DMS79 (cell line): Measurements from ENCODE around the gene ERCC4.
A peak's percentile ranks its signal among the peaks of the same experiment; 100 is the strongest.

Source experiments
- DNase-seq: peaks from one replicate; lab custom pipeline; 2025; lab: John Stamatoyannopoulos, UW

The ERCC4 gene

DNA sequence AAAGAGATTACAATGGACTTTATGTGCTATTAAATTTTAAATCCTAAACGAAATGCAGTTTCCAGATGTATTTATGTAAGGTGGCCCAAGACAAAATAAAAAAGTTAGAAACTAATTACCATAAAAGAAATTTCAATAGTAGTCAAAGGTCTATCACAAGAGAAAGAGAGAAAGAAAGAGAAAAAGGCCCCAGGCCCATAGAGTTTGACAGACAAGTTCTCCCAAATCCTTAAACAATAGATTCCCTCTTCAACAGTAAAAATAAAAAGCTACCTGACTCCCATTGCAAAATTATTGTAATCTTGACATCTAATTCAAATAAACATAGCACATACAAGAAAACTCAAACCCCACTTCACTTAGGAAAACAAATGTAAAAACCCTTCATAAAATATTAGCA is 8.6 kb upstream of the ERCC4 start:
- no peak for DNase-seq

DNA sequence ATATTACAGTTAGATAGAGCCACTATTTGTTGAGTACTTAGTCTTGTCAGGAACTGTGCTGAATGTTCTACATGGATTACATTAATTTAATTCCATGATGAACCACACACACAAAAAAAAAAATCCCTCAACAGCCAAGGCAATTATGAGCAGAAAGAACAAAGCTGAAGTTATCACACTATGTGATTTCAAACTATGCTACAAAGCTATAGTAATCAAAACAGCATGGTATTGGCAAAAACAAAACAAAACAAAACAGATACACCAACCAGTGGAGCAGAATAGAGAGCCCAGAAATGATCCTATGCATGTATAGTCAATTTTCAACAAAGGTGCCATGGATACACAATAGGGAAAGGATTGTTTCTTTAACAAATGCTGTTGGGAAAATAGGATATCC is 8.1 kb upstream of the ERCC4 start:
- no peak for DNase-seq

DNA sequence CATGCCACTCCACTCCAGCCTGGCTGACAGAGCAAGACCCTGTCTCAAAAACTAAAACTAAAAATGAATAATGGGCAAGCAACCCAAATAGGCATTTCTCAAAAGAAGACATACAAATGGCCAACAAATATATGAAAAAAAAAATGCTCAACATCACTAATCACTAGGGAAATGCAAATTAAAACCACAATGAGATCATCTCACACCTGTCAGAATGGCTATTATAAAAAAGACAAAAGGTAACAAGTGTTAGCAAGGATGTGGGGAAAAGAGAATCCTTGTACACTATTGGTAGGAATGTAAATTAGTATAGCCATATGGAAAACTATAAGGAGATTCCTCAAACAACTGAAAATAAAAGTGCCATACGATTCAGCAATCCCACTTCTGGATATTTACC is 7.1 kb upstream of the ERCC4 start:
- DNase-seq = no peak

- DNase-seq = no peak
Observed at GRCh38 chr16:13913374-13914292, 6.3 kb upstream of the ERCC4 start.

GRCh38 chr16:13915033-13915635 is 4.8 kb upstream of the ERCC4 start:
- DNase-seq = no peak

DNA sequence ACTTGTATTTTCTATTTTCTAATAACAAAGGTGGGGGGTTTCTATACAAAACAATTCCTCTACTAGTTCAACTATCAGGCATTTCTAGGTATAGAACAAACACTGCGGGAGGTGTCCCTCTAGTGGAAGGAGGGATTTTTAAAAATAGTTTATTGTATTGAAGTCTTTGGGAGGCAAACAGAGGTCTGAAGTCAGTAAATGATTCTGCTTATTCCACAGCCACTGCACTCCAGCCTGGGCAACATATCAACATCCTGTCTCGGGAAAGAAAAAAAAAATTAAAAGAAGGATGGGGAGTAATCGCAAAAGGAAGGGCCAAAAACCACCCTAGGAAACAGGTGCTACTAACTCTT is 648 bp upstream of the ERCC4 start:
- DNase-seq = peak; percentile 25

GRCh38 chr16:13920510-13920818 is 510 bp downstream of the ERCC4 start:
- DNase-seq = no peak

GRCh38 chr16:13921328-13921727 is 1.4 kb downstream of the ERCC4 start:
- DNase-seq = no peak

DNA sequence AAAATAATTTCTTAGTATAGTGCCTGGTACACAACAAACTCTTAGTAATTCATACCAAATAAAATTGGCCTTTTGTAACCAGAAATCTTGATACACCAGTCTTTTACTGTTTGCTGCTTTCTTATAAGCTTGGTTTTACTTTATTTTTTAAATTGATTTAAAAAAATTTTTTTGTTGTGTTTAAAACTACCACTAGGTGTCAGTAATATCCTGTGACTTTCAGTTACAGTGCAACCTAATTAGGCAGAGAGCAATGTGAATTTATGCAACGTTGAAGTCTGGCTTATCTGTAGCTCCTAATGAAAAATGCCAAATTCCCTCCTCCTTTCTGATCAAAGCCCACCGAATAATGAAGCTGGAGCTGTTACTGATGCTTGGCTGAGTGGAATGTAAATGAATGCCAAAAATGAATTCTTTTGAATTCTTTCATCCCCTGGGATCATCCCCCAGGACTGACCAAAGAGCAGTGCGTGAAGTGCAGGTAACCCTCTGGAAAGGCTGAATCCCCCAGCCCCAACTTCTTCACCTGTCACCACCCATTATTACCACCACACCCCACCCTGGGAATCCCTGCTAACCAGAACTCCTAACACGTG is 3.8 kb downstream of the ERCC4 start:
- DNase-seq = peak; percentile 8

DNA sequence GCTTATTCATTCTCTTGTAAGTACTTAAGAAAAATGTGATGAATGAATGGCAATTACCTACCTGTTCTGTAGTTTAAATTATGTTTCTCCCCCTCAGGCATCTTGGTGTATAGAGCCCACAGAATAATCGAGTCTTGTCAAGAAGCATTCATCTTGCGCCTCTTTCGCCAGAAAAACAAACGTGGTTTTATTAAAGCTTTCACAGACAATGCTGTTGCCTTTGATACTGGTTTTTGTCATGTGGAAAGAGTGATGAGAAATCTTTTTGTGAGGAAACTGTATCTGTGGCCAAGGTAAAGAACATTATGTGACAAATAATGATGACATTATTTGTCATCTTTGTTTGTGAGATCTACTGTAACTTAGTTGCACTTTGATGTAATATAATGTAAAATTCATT is 6.5 kb downstream of the ERCC4 start:
- DNase-seq = no peak

DNA sequence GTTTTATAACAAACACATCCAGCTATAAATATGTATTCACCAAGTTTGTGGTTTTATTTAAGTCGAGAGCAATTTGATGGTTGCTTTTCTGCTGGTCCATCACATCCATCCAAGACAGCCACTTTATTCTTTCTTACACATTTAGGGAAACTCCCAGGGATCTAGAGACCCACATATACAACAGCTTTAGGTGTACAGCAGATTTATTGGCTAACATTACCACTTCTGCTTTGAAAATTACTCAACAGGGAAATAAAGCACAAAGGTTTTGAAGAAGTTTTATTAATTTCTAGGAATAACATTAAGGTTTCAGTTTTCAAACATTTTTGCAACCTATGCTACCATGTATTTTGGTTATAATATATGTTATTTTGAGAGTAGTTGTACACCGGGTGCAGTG is 6.9 kb downstream of the ERCC4 start:
- DNase-seq = no peak

DNA sequence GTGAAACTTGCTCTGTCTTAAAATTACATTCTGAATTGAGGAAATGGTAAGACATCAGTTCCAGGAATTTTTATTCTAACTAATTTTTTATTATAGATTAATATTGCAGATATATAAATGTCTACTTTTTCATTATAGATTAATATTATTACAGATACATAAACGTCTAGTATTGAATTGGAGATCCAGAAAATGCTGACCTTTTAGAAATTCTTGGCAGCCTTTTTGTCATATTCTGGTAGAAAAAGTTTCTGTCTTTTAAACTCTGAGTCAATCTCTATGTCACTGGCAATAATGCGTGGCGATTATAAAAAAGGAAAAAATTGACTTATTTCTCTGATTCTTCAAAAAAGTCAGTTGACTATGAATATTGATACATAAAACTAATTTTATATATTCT is 8.7 kb downstream of the ERCC4 start:
- no peak for DNase-seq

DNA sequence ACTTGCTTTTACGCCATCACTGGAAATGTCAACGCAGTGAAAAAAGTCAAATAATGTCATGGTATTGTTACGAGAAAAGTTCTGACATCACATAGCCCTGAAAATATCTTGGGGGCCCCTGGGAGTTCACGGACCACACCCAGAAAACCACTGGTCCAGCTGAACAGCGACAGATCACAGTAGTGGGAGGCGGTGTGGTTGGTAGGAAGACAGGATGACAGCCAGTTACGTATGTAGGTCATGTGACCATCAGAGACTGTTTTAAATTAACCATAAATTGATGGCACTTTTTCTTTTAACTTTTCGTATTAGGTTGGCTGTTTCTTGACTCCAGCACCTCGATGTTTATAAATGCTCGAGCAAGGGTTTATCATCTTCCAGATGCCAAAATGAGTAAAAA is 11.9 kb downstream of the ERCC4 start:
- no peak for DNase-seq

DNA sequence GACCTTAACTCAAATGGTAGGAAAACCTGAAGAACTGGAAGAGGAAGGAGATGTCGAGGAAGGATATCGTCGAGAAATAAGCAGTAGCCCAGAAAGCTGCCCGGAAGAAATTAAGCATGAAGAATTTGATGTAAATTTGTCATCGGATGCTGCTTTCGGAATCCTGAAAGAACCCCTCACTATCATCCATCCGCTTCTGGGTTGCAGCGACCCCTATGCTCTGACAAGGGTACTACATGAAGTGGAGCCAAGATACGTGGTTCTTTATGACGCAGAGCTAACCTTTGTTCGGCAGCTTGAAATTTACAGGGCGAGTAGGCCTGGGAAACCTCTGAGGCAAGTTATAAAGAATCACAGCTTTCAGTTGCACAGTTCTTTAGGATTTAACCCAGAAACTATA is 15.5 kb downstream of the ERCC4 start:
- DNase-seq = no peak

- DNase-seq = no peak
Observed at GRCh38 chr16:13936155-13936554, 16.2 kb downstream of the ERCC4 start.

GRCh38 chr16:13936596-13937081 is 16.7 kb downstream of the ERCC4 start:
- DNase-seq = no peak

DNA sequence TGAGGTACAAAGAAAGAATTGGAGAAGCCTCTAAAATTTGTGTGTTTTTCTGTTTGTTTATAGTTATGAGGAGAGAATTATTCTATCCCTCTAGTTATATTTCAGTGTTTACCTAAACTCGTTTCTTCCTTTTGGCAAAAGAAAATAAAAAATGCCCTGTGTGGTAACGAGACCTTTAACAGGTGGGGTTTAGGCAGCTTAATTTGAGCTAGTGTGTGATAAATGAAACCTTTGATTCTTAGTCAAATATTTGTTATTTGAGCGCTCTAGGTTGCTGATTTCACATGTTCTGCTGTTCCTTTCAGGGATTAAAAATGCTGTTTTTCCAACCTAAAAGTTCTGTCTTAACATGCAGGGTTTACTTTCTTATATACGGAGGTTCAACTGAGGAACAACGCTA is 17.5 kb downstream of the ERCC4 start:
- DNase-seq = no peak

- DNase-seq = no peak
Observed at GRCh38 chr16:13938480-13938879, 18.5 kb downstream of the ERCC4 start.

DNA sequence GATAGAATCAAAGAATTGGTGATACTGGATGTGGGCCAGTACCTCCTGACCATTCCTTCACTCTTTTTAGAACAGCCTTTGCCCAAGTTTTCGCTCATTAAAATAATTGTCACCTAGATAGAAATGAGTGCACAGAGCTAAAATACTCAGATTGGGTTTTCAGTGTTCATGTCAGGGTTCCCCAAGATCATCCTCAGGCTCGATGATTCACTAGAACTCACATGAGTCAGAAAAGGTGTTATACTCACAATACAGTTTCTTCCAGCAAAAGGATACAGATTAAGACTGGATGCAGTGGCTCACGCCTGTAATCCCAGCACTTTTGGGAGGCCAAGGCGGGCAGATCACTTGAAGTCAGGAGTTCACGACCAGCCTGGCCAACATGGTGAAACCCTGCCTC is 19.9 kb downstream of the ERCC4 start:
- DNase-seq = no peak

GRCh38 chr16:13940397-13940933 is 20.5 kb downstream of the ERCC4 start:
- no peak for DNase-seq

- no peak for DNase-seq
Observed at GRCh38 chr16:13944816-13945215, 24.9 kb downstream of the ERCC4 start.

DNA sequence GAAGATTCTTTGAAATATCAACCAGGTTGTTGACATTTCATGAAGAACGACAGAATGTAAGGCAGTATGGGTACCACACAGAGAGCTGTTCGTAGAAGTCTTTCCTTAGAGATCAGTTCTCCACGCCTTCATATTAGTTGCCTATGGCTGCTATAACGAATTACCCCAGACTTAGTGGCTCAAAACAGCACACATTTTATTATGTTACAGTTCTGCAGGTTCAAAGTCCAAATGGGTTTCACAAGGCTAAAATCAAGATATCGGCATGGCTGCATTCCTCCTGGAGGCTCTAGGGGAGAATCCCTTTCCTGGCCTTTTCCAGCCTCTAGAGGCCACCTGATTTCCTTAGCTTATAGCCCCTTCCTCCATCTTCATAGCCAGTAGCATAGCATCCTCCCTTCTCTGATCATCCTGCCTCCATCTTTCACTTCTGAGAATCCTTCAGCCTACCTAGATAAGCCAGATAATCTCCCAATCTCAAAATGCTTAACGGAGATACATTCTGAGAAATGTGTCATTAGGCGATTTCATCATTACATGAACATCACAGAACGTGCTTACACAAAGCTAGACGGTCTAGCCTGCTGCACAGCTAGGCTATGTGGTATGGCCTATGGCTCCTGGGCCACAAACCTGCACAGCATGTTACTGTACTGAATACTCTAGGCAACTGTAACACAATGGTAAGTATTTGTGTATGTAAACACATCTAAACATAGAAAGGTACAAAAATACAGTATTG is 26.0 kb downstream of the ERCC4 start:
- no peak for DNase-seq
